Astrocyte (in vitro differentiated cells and primary cell): ENCODE data around the gene TPP1. TPM values are rescaled to one million over a fixed set of nuclear protein-coding genes. Genes with fewer than 3 reads are reported as not detected.

Experiments used
- DNase-seq: peaks from one replicate; pipeline ENCODE4 v3.0.0-alpha.2; 2010; ENCODE audit warnings: low read depth
- FAIRE-seq: peaks from 2 replicates; lab custom pipeline; 2011; peaks lifted over from hg19 to GRCh38; lab: Jason Lieb, UNC
- H2AFZ ChIP-seq: 2 replicates; pipeline ENCODE4 v1.6.0; 2012; ENCODE audit warnings: low read depth, low read length, inconsistent platforms
- H3K27ac ChIP-seq: 2 replicates; pipeline ENCODE4 v1.5.1; 2011; ENCODE audit warnings: low read depth, low read length, inconsistent platforms
- H3K27me3 ChIP-seq: 2 replicates; pipeline ENCODE4 v1.6.0; 2011; ENCODE audit warnings: low read length, inconsistent platforms; ENCODE audit not compliant: insufficient read depth
- H3K36me3 ChIP-seq: 2 replicates; pipeline ENCODE4 v1.5.1; 2011; ENCODE audit warnings: low read length, inconsistent platforms; ENCODE audit not compliant: insufficient read depth
- H3K4me1 ChIP-seq: 2 replicates; pipeline ENCODE4 v1.5.1; 2011; ENCODE audit warnings: low read length, inconsistent platforms; ENCODE audit not compliant: insufficient read depth
- H3K4me2 ChIP-seq: 2 replicates; pipeline ENCODE4 v1.6.0; 2012; ENCODE audit warnings: low read length, inconsistent platforms
- H3K4me3 ChIP-seq: 2 replicates; pipeline ENCODE4 v1.5.1; 2011; ENCODE audit warnings: low read depth, mild to moderate bottlenecking, low read length, inconsistent platforms; ENCODE audit not compliant: insufficient read depth
- H3K79me2 ChIP-seq: 2 replicates; pipeline ENCODE4 v1.6.0; 2012; ENCODE audit warnings: mild to moderate bottlenecking, low read length, inconsistent platforms; ENCODE audit not compliant: insufficient read depth
- H3K9ac ChIP-seq: 2 replicates; pipeline ENCODE4 v1.6.0; 2012; ENCODE audit warnings: mild to moderate bottlenecking, low read length, inconsistent platforms
- H3K9me3 ChIP-seq: 2 replicates; pipeline ENCODE4 v1.5.1; 2012; ENCODE audit warnings: low read depth, mild to moderate bottlenecking, low read length, inconsistent platforms; ENCODE audit not compliant: insufficient read depth
- H4K20me1 ChIP-seq: 2 replicates; pipeline ENCODE4 v1.6.0; 2012; ENCODE audit warnings: low read length, inconsistent platforms; ENCODE audit not compliant: insufficient read depth
- H3K27ac Mint-ChIP-seq: one replicate; pipeline ENCODE4 v1.8.0; 2021; ENCODE audit warnings: mild to moderate bottlenecking, mixed read lengths; ENCODE audit not compliant: unreplicated experiment
- H3K27me3 Mint-ChIP-seq: one replicate; pipeline ENCODE4 v1.8.0; 2021; ENCODE audit warnings: low read depth, mixed read lengths; ENCODE audit not compliant: unreplicated experiment
- H3K36me3 Mint-ChIP-seq: one replicate; pipeline ENCODE4 v1.8.0; 2021; ENCODE audit warnings: low read depth, mixed read lengths; ENCODE audit not compliant: unreplicated experiment
- H3K4me1 Mint-ChIP-seq: one replicate; pipeline ENCODE4 v1.8.0; 2021; ENCODE audit warnings: low read depth, mixed read lengths; ENCODE audit not compliant: unreplicated experiment
- H3K4me3 Mint-ChIP-seq: one replicate; pipeline ENCODE4 v1.8.0; 2021; ENCODE audit warnings: mild to moderate bottlenecking, moderate library complexity, mixed read lengths; ENCODE audit not compliant: unreplicated experiment
- H3K9me3 Mint-ChIP-seq: one replicate; pipeline ENCODE4 v1.8.0; 2021; ENCODE audit warnings: mild to moderate bottlenecking, mixed read lengths; ENCODE audit not compliant: unreplicated experiment
- EZH2 ChIP-seq: IDR thresholded peaks from 2 replicates; pipeline ENCODE4 v1.6.1; 2012; ENCODE audit warnings: mild to moderate bottlenecking, low read length, inconsistent platforms; ENCODE audit not compliant: insufficient read depth
- total RNA-seq: library from RNA; stranded (reverse); gene quantifications from 2 replicates; pipeline ENCODE4 v1.2.1, GENCODE V29; 2021
- TF ChIP-seq, protein P1 (sequence below): IDR thresholded peaks from 2 replicates; pipeline ENCODE4 v1.5.1; 2011; ENCODE audit warnings: low read depth, mild to moderate bottlenecking, inconsistent platforms, low read length, moderate library complexity; ENCODE audit not compliant: insufficient read depth

The TPP1 gene
- total RNA-seq, 1 donor from 2014 or later = 43.4 TPM

- Mint-ChIP-seq H3K27ac (no peak overlapping the region), H3K36me3 (no peaks in the 10 kb centered on the region), H3K9me3 (peaks cover 2% of the 10 kb centered on the region), H3K27me3 (peaks cover 11% of the 10 kb centered on the region), H3K4me1 (no peaks in the 10 kb centered on the region), H3K4me3 (no peak overlapping the region)
- H3K9ac ChIP-seq = no peak overlapping the region
- H3K4me1 ChIP-seq = peaks cover 4% of the 10 kb centered on the region
- H3K4me3 ChIP-seq = no peak overlapping the region
- no peak overlapping the region for H3K27ac ChIP-seq
- DNase-seq = no peak
- TF ChIP-seq EZH2 = no peak
- TF ChIP-seq, protein P1, sequence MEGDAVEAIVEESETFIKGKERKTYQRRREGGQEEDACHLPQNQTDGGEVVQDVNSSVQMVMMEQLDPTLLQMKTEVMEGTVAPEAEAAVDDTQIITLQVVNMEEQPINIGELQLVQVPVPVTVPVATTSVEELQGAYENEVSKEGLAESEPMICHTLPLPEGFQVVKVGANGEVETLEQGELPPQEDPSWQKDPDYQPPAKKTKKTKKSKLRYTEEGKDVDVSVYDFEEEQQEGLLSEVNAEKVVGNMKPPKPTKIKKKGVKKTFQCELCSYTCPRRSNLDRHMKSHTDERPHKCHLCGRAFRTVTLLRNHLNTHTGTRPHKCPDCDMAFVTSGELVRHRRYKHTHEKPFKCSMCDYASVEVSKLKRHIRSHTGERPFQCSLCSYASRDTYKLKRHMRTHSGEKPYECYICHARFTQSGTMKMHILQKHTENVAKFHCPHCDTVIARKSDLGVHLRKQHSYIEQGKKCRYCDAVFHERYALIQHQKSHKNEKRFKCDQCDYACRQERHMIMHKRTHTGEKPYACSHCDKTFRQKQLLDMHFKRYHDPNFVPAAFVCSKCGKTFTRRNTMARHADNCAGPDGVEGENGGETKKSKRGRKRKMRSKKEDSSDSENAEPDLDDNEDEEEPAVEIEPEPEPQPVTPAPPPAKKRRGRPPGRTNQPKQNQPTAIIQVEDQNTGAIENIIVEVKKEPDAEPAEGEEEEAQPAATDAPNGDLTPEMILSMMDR = no peak
- H2AFZ ChIP-seq = no peak overlapping the region
- H3K27me3 ChIP-seq = peaks cover 10% of the 10 kb centered on the region
- no peak for FAIRE-seq
- no peak overlapping the region for H3K4me2 ChIP-seq
- H3K9me3 ChIP-seq = no peaks in the 10 kb centered on the region
- H3K36me3 ChIP-seq = no peaks in the 10 kb centered on the region
- H4K20me1 ChIP-seq = peaks cover 10% of the 10 kb centered on the region
- H3K79me2 ChIP-seq = no peaks in the 10 kb centered on the region
These were observed 21.9 kb upstream of the TPP1 start for GRCh38 chr11:6640985-6641701.

DNA sequence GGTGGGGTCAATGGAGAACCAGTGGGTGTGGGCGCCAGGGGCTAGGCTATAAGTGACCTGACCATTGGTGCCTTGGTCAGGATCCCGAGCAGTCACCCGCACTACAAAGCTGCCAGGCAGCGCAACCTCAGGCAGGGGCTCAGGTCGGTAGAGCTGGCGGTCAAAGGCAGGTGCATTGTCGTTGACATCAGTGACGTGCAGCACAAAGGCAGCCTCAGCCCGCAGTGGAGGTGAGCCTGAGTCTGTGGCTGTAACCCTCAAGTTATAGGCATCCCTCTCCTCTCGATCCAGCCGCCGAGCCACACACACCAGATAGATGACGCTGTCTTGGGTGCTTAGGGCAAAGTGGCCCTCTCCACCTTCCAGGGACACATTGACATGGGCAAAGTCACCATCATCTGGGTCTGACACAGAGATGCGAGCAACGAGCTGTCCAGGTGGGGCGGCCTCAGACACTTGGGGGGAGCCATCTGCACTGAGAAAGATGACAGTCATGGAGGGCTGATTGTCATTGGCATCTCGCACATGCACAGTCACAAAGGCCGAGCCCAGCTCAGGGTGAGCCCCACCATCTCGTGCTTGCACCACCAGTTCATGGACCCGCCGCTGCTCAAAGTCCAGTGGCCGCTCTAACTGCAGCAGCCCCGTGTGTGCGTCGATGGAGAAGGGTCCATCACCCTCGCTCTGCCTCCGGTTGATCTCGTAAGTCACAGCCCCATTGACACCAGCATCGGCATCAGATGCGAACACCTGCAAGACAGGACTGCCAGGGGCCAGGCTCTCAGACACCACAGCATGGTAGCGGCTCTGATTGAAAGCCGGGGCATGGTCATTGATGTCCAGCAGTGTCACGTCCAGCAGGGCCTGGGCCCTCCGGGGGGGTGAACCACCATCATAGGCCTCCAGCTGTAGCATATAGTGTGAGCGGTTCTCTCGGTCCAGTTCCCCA is 21.1 kb upstream of the TPP1 start:
- H3K4me1 Mint-ChIP-seq = no peaks in the 10 kb centered on the region
- no peak overlapping the region for H3K4me2 ChIP-seq
- peaks cover 6% of the 10 kb centered on the region for H3K4me1 ChIP-seq
- no peak for DNase-seq
- H3K36me3 Mint-ChIP-seq = no peaks in the 10 kb centered on the region
- peaks cover 10% of the 10 kb centered on the region for H3K27me3 ChIP-seq
- peaks cover 10% of the 10 kb centered on the region for H3K27me3 Mint-ChIP-seq
- H3K9ac ChIP-seq = no peak overlapping the region
- H4K20me1 ChIP-seq = peaks cover 4% of the 10 kb centered on the region
- no peak for FAIRE-seq
- H3K27ac Mint-ChIP-seq = no peak overlapping the region
- H3K27ac ChIP-seq = no peak overlapping the region
- H3K4me3 ChIP-seq = no peak overlapping the region
- H3K4me3 Mint-ChIP-seq = no peak overlapping the region
- H3K79me2 ChIP-seq = no peaks in the 10 kb centered on the region
- H3K36me3 ChIP-seq = no peaks in the 10 kb centered on the region
- TF ChIP-seq, protein P1 = no peak
- TF ChIP-seq EZH2 = no peak
- no peak overlapping the region for H2AFZ ChIP-seq
- no peaks in the 10 kb centered on the region for H3K9me3 ChIP-seq
- peaks cover 2% of the 10 kb centered on the region for H3K9me3 Mint-ChIP-seq
